HG02571 (cell line): ENCODE results near the gene SPATA31D1.
A peak's percentile ranks its signal among the peaks of the same experiment; 100 is the strongest.
"Not testable (repeated sequence)": the region's sequence is repeated elsewhere in the genome, so short reads cannot be mapped to it uniquely, and the experiment has no call there.

ENCODE experiments used
- ATAC-seq: cut with Tn5 transposase; IDR thresholded peaks from one replicate; pipeline ENCODE4 v1.9.1; 2021; ENCODE audit warnings: mild to moderate bottlenecking, moderate library complexity; ENCODE audit not compliant: unreplicated experiment

SPATA31D1 gene

DNA sequence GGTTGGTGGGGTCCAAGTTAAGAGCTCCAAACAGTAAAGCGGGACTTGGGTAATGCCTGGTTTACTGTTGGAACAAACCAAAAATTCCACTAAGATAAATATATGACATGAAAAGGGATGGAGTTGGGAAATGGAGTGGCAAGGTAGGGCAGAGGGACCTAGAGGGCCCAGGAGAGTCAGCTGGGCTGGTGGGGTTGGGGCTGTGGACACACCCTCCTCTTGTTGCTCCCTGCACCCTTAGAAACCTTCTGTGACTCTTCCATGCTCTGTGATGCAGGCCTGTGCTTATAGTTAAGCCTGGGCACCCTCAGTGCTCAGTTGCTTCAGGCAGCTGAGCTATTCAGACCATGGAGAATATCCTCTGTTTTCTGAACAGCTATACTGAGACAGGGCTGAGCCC is at the start of gene SPATA31D1:
Gene SPATA31D1, plus strand, starts transcription at position 301 of the 400 bp plus-strand sequence. Its CDS starts 47 bp downstream, at position 348.
- not testable (repeated sequence) for ATAC-seq

DNA sequence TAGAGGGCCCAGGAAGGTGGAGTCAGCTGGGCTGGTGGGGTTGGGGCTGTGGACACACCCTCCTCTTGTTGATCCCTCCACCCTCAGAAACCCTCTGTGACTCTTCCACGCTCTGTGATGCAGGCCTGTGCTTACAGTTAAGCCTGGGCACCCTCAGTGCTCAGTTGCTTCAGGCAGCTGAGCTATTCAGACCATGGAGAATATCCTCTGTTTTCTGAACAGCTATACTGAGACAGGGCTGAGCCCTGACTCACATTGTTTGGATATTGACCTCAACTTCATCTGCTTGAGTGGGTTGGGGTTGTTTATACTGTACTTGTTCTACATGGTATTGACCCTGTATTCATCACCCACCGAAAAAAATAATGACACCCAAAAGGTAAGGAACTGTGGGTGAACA is 45.2 kb upstream of the SPATA31D1 start, which contains the start of gene SPATA31D3:
Gene SPATA31D3, plus strand, starts transcription at position 108 of the 400 bp plus-strand sequence. Its CDS starts 86 bp downstream, at position 194.
- not testable (repeated sequence) for ATAC-seq

DNA sequence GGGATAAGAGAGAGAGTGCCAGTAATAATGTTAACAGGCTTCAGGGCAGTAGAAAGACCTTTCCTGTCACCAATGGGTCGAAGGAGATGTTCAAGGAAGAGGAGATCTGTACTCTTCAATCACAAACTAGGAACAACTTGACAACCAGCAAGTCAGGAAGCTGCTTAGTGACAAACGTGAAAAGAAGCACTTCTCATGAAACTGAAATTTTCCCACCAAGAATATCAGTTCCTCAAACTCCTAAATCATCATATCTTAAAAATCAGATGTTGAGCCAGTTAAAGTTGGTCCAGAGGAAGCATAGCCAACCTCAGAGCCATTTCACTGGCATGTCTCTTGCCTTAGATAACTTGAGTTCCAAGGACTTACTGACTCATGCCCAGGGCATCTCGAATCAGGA is 39.9 kb upstream of the SPATA31D1 start:
- ATAC-seq, result not testable (repeated sequence)

DNA sequence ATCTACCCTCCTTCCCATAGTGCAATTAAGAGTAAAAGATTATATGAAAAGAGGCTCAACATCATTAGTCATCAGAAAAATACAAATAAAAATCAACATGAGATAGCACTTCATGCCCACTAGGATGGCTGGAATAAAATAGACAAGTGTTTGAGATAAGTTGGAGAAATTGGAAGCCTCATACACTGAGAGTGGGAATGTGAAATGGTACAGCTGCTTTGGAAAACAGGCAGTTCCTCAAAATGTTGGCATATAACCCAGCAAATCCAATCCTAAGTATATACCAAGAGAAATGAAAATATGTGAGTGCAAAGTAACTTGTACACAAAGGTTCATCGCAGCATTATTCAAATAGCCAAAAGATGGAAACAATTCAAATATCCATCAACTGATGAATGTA is 35.5 kb upstream of the SPATA31D1 start:
- ATAC-seq, result no peak

DNA sequence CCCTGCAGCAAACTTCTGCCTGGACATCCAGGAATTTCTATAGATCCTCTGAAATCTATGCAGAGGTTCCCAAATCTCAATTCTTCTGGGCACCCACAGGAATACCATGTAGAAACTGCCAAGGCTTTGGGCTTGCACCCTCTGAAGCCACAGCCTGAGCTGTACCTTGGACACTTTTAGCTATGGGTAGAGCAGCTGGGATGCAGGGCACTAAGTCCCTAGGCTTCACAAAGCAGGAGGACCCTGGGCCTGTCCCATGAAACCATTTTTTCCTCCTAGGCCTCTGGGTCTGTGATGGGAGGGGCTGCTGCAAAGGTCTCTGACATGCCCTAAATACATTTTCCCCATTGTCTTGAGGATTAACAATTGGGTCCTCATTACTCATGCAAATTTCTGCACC is 32.9 kb upstream of the SPATA31D1 start:
- no peak for ATAC-seq

DNA sequence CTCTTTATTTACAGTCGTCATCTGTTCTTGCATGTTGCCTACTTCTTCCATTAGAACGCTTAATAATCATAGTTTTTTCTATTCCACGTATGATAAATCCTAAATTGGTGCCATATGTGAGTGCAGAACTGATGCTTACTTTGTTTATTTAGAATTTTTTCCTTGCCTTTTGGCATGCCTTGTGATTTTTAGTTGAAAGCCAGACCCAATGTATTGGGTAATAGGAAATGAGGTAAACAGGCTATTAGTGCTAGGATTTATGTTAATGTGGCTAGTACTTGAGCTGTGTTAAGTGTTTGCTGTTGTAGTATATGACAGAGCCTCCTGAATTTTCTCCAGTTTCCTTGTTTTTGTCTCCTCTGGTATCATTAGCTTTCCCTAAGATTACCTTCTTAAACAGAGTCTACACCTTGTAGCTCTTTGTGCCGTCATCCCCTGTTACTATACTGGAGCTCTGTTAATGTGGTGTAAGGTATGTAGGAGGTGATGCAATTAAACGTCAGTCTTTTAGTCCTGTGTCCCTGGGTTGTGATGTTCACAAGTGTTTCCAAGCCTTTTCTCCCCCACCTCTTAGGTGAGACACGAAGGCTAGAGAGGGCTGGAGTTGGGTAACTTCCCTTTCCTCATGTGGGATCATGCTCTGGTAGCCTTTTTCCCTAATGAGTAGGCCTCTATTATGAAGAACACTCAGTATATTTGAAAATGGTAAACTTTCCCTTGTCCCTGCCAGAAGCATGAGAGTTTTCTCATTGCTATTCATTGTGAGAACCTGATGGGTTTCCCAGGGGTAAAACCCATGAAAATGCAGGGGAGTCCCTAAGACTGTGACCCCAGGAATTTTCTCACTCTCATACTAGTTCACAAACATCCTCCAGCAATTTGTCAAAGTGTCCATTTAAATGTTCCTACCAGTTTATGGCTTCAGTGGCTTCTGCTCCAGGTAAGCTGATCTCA is 24.1 kb upstream of the SPATA31D1 start:
- ATAC-seq, result no peak

DNA sequence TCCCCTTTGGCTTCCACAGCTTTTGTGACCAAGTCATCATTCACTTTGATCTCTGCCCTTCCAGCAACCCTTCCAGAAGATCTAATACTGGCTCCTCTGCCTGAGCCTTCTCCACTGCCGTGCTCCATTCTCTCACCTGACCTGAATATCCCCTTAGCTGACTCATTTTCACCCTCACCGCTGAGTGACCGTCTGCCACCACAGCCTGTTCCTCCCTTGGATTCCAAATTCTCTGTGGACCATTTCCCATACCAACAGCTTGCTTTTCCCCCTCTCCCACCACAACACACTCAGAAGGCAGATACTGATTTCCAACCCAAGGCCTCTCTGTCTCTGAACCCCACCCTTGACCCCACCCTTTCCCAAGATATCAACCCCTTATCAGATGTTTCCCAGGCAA is 20.5 kb upstream of the SPATA31D1 start:
- no peak for ATAC-seq

DNA sequence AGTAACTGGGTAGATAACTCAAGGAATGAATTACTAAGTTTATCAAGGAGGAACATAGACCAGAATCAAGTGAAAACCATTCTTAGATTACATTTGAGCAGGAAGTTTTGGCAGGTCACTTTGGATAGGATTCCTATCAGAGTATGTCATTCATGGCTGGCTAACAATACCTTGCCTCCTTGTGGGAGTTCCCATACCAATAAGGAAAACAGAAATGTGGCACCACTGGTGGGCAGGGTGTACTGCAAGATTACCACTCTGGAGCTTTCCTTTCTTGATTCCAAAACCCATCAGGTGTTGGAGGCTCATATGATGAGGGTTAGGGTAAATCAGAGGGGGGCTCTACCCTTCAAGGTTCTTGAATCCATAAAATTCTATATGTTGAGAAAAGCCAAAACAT is 18.6 kb upstream of the SPATA31D1 start:
- ATAC-seq, result no peak

DNA sequence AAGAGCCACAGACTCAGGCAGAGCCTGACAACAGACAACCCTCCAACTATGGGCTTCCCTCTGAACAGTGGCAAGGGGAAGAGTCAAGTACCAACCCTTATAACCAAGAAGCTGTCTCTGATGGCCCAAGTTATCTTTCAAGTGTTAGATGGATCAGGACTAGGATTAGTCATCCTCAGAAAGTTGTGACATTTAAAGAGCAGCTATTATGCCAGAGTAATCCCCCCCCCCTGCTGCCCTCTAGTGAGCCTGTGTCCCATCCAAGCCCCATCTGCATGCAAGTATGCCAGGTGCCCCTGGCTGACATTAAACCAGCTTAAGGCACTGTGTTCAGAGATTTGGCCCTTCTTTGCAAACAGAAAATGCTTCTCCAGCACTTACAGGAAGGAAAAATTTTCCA is 16.8 kb upstream of the SPATA31D1 start:
- ATAC-seq, result no peak

DNA sequence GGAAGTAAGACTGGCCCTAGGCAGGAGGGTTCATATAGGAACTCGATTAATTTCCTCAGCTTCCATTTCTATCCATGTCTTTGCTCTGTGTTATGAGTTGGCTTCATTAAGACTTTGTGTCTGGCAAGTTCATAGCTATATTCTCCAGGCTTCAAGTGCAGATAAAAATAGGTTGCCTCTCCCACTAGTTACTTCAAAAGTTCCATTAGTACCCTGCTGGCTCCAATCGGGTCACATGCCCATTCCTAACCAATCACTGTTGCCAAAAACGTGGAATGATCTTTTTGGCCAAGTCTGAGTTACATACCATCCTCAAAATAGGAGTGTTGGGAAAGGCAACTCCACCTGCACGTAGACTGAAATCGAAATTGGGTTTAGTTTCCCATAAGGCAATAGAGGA is 13.8 kb upstream of the SPATA31D1 start:
- ATAC-seq, result no peak

DNA sequence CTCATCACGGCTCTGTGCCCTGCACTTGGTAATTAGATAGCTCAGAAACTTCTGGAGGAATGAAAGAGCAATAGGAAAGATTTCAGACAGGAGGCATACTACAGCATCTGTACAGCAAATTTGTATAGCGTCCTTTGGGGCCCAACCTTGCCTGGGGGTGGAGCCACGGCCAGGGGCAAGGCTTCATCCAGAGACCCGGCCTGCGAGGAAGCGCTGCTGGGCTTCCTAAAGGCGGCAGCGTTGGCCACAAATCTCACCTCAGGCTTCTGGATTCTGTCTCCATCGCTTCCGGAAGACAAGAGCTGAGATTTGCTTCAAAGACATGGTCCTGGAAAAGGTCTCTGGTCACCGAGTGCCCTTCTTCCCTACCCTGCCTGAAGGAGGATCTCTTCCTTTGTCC is 12.2 kb upstream of the SPATA31D1 start:
- ATAC-seq, result no peak

DNA sequence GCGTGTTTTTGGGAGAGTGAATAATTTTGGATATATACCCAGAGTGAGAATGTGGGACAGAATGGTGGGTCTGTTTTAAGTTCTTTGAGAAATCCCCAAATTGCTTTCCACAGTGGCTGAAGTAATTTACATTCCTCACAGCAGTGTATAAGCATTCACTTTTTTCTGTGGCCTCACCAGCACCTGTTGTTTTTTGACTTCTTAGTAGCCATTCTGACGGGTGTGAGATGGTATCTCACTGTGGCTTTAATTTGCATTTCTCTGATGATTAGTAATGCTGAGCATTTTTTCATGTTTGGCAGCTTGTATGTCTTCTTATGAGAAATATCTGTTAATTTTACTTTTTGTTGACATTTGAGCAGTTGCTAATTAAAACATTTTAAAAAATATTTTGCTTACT is 9.4 kb upstream of the SPATA31D1 start:
- ATAC-seq, result peak; percentile 74

DNA sequence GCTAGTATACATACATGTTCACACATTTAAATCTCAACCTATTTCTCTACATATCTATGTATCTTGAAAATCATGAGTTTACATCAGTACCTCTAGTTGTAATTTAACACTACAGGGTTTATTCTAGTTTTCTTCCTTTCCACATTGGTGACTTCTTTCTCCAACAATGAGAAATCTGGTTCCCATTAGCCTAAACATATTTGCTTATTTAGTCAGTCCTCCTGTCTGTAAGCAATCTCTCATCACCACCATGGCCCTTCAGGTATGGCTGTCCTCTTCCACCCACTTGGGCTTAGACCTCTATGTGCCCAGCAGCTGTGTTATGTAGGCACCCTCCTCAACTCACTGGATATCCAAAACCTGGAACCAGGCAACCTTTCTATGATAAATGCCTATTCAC is 8.0 kb upstream of the SPATA31D1 start:
- ATAC-seq, result no peak

DNA sequence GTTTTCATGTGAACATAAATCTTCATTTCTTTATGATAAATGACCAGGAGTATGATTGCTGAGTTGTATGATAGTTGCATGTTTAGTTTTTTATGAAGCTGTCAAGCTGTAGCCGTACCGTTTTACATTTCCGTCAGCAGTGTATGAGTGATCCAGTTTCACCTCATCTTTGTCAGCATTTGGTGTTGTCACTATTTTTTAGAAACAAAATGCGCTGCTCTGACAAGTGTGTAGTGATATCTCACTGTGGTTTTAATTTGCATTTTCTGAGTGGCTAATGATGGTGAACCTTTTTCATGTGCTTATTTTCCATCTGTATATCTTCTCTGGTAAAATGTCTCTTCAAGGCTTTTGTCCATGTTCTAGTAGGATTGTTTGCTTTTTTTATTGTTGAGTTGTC is 6.7 kb upstream of the SPATA31D1 start:
- no peak for ATAC-seq

DNA sequence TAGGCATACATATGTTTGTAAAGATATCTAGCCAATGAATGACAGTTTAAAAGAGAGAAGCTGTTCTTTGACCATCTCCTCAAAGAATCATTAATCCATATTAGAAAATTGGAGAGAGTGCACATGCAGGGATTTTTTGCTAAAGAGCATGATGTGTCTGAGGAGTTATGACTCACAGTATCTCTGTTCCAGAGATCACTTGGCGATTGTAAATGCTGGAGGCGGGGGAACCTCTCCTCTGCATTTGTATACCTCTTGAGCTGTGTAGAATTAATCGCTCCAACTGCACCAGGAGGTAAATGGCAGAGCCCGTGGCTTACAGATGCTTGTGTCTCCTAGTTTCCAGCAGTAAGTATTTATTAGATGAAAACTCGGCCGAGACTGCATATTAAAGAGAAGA is 3.6 kb upstream of the SPATA31D1 start:
- no peak for ATAC-seq

DNA sequence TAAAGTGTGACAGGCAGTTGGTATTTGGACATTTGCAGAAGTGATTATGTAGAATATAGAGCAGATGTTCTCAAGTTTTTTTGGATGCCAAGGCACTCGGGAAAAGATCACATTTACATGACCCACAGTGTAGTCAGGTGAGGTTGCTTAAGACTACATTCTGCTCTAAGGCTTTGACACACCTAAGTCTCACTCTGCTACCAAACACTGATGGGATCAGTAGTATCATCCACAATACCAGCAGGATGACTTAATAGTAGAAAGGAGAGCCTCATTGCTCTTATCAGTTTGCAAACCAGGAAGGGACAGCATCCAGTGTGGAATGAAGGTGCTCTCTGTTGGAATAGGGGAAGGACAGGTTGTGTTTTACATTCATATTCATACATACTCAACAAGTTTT is 2.5 kb upstream of the SPATA31D1 start:
- ATAC-seq, result no peak

DNA sequence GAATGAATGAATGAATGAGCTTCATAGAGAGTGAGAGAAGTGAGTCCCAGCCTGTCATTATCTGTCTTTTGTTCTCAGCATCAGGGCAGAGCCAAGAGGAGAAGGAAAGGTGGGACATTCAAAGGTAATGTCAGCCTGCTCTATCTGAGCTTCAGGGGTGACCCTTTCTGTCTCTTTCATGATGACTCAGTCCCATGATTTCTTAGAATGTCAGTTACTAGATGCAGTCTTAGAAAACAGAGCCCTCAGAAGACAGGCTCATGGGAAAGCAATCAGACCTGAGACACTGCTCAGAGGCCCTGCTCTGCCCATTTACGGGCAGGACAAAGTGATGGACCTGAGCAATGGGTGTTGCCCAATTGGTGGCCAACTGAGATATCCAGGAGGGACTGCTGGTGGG is 1.1 kb downstream of the SPATA31D1 start:
- no peak for ATAC-seq

DNA sequence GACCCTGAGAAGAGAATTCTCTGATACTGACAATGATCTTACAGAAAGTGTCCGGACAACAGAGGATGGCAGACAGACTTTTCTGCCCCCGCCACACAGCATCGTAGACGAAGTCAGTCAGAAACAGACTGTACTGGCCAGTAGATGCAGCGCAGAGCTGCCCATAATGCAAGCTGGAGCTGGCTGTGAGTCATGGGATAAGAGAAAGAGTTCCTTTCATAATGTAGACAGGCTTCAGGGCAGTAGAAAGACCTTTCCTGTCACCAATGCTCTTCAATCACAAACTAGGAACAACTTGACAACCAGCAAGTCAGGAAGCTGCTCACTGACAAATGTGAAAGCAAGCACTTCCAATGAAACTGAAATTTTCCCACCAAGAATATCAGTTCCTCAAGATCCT is 5.1 kb downstream of the SPATA31D1 start:
- ATAC-seq, result no peak

DNA sequence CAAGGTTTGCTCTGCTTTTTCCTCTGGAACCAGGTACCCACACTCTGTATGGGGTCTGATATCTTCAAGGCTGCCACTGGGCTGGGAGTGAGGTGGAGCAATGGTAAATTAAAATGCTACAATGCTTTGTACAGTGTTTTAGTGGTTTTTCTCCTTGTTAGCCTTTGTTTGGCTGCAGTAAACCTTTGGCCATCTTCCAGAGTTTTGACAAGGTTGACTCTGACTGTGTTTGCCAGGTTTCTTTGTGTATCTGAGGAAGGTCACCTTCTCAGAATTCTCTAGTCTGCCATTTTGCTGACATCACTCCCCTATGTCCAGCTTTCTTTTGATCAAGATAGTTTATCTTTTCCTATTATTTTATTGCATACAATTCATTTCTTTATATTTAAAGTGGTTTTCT is 11.2 kb downstream of the SPATA31D1 start:
- no peak for ATAC-seq

DNA sequence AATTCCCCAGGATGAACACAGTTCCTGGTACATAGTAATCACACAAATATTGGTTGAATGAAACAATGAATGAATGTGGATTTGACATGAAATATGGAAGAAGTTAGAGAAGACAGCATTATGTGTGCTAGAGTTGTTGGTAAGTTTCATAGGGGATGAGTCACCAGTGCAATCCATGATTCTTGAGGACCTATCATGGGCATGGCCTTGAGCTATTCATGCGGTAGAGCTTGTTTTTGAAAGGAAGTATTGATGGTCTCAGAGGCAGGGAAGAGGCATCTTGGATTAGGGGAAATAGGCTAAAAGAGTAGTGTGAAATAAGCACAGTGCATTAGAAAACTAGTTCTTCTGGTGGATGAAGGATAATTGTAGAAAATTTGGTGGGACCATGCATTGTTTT is 22.1 kb downstream of the SPATA31D1 start:
- no peak for ATAC-seq

DNA sequence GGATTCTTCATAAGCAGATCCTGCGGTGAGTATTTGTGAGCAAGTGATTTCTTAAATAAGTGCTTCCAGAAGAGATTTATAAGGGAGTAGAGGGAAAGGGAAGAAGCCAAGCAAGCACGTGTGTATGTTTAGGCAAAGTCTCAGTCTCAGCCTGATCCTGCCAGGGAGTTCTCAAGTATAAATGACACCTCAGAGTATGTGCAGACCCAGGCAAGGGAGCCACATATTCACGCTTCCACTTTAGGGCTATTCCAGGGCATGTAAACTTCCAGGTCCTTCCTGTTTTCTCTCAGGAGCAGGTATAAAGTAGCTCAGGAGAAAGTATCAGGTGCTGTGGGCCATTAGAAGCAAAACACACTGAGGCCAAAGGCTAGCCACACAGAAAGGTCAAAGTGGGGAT is 22.6 kb downstream of the SPATA31D1 start:
- no peak for ATAC-seq

DNA sequence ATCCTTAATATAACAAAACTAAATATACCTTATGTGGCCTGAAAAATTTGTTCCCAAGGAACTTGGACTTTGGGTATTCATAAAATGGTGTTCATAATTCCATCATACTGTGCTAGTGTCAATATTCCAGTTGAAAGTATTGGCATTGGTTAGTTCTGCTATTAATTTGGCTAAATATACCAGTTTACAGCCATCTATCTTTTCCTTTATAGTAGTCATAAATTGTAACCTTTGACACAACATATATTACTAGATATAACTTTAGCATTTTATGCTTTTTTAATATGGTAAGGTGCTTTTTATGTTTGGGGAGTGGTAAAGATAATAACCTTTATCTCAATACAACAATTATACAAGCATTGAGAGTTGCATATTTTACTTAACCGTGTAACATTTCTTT is 23.7 kb downstream of the SPATA31D1 start:
- no peak for ATAC-seq

DNA sequence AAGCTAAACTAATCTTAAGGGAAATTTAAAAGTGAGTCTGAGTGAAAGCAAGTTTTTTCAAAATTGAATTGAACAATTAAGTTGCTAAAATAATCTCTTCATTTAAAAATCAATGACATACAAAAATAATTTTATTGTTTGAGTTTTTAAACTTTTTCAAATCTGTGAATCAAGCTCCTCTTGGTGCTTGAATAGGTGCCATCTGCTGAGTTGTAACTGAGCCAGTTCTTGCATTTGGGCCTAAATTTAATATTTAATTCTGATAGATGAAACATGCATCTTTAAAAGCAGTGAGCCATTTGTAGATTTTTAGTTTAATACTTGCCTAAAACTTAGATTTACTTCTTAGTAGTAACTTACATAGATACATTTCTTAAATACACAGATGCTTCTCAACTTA is 31.8 kb downstream of the SPATA31D1 start:
- no peak for ATAC-seq
